Type B pancreatic cell (in vitro differentiated cells): ENCODE results near the gene AR. TPM values are rescaled to one million over a fixed set of nuclear protein-coding genes. Genes with fewer than 3 reads are reported as not detected.

Experiments
- DNase-seq: peaks from one replicate; pipeline ENCODE4 v3.0.0; 2021; ENCODE audit warnings: mixed read lengths; ENCODE audit not compliant: unreplicated experiment; ENCODE audit errors: extremely low spot score
- H3K27ac Mint-ChIP-seq: 2 replicates; pipeline ENCODE4 v1.8.0; 2021; ENCODE audit warnings: mild to moderate bottlenecking, mixed read lengths
- H3K27me3 Mint-ChIP-seq: 2 replicates; pipeline ENCODE4 v1.8.0; 2021; ENCODE audit warnings: mixed read lengths
- H3K36me3 Mint-ChIP-seq: 2 replicates; pipeline ENCODE4 v1.8.0; 2021; ENCODE audit warnings: mixed read lengths
- H3K4me1 Mint-ChIP-seq: one replicate; pipeline ENCODE4 v1.8.0; 2021; ENCODE audit warnings: mixed read lengths; ENCODE audit not compliant: unreplicated experiment
- H3K4me3 Mint-ChIP-seq: 2 replicates; pipeline ENCODE4 v1.8.0; 2021; ENCODE audit warnings: mild to moderate bottlenecking, mixed read lengths
- H3K9me3 Mint-ChIP-seq: 2 replicates; pipeline ENCODE4 v1.8.0; 2021; ENCODE audit warnings: mixed read lengths
- CTCF ChIP-seq: fragments of 200-600 bp; sonication (generic); conservative IDR thresholded peaks from 2 replicates; pipeline ENCODE4 v1.5.0; 2021; ENCODE audit warnings: antibody characterized with exemption, mild to moderate bottlenecking
- total RNA-seq: library from RNA; stranded (reverse); gene quantifications from 2 replicates; pipeline ENCODE4 v1.2.1, GENCODE V29; 2021; ENCODE audit warnings: low replicate concordance

The AR gene
- total RNA-seq, 1 donor from 2014 or later, result 1.5 TPM

- DNase-seq, result no peak
- peaks cover 5% of the 10 kb centered on the region for H3K4me1 Mint-ChIP-seq
- no peak for TF ChIP-seq CTCF
- no peak overlapping the region for H3K27ac Mint-ChIP-seq
- H3K36me3 Mint-ChIP-seq, result no peaks in the 10 kb centered on the region
- no peak overlapping the region for H3K4me3 Mint-ChIP-seq
- no peaks in the 10 kb centered on the region for H3K9me3 Mint-ChIP-seq
- H3K27me3 Mint-ChIP-seq, result no peaks in the 10 kb centered on the region
Measured at GRCh38 chrX:67779099-67779498, 235.3 kb downstream of the AR start.
